ENCODE data around the gene ACO2. TPM values are rescaled to one million over a fixed set of nuclear protein-coding genes. Genes with fewer than 3 reads are reported as not detected.

ACO2 gene
- total and polyA plus RNA-seq, 10 of the 15 experiments (the other 5 are each of a cell fraction or from before 2014, with no cell fraction given): 21.4 to 214 (median 88.5) TPM

DNA sequence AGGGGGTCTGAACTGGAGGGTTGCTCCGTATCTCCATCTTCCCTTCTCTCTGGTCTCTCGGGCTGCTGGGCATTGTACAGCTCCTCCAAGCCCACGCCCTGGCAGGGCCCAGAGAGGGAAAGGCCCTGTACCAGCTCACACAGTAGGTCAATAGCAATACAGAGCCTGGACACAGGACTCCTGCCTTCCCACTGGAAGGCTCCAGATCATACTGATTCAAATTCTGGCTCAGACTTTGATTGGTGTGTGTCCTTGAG, 98.5 kb downstream of the ACO2 start (continued):
- TF ChIP-seq, protein P1, sequence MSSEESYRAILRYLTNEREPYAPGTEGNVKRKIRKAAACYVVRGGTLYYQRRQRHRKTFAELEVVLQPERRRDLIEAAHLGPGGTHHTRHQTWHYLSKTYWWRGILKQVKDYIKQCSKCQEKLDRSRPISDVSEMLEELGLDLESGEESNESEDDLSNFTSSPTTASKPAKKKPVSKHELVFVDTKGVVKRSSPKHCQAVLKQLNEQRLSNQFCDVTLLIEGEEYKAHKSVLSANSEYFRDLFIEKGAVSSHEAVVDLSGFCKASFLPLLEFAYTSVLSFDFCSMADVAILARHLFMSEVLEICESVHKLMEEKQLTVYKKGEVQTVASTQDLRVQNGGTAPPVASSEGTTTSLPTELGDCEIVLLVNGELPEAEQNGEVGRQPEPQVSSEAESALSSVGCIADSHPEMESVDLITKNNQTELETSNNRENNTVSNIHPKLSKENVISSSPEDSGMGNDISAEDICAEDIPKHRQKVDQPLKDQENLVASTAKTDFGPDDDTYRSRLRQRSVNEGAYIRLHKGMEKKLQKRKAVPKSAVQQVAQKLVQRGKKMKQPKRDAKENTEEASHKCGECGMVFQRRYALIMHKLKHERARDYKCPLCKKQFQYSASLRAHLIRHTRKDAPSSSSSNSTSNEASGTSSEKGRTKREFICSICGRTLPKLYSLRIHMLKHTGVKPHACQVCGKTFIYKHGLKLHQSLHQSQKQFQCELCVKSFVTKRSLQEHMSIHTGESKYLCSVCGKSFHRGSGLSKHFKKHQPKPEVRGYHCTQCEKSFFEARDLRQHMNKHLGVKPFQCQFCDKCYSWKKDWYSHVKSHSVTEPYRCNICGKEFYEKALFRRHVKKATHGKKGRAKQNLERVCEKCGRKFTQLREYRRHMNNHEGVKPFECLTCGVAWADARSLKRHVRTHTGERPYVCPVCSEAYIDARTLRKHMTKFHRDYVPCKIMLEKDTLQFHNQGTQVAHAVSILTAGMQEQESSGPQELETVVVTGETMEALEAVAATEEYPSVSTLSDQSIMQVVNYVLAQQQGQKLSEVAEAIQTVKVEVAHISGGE (CRISPR knock-in tag; IDR thresholded peaks at IDR 0.05): no peak

DNA sequence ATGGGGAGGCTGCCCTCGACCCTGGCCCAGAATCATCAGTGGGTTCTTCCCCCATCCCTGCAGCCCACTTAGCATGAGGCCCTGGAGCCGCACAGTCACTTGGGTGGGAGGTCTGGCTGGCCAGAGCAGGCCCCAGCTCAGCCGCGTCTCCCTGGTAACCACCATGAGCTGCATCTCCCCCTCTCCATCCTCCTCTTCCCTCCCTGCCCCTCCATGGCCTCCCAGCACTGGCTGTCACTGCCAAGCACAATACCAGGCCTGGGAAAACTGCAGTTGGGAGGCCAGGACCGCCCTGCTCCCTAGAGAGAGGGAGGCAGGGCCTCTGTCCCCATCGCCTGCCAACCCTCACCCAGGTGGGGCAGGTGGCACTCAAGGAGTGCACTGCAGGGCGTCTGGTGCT, 99.9 kb downstream of the ACO2 start:
- intact Hi-C loops (cut with micrococcal nuclease; ENCODE audit: unreplicated experiment): no loop called here
- no peak for ATAC-seq
- ChIA-PET POLR2A (interaction anchor here (0.5 kb wide), 1 partner anchor 393 kb away, joined by 4 read pairs; no protein-coding TSS in a partner anchor), RAD21 (ENCODE audit: unreplicated experiment) (interaction anchor here (1.0 kb wide), 1 partner anchor 28 kb away, joined by 3 read pairs; no protein-coding TSS in a partner anchor), SMC1A (ENCODE audit: uncharacterized antibody, unreplicated experiment) (no interaction called here), CTCF (no interaction called here)
- no peaks in the 10 kb centered on the region for H3K79me2 ChIP-seq (ENCODE audit: control insufficient read depth, insufficient read depth, low read length)
- H2AFZ ChIP-seq (ENCODE audit: control insufficient read depth, low read depth, low read length): no peak overlapping the region
- no peaks in the 10 kb centered on the region for H3K36me3 ChIP-seq (ENCODE audit: control insufficient read depth in 2 of 2, insufficient read depth in 2 of 2, low read length in 1 of 2)
- no peak overlapping the region for H3K4me3 ChIP-seq
- H3K27me3 ChIP-seq (replicated peaks in 1 of 2; ENCODE audit: control insufficient read depth in 2 of 2, insufficient read depth in 2 of 2, low read length in 1 of 2): no peaks in the 10 kb centered on the region
- no peak overlapping the region for H3K27ac ChIP-seq (ENCODE audit: control insufficient read depth, insufficient read depth)
- in situ Hi-C loops (cut with MboI): no loop called here
- H3K4me2 ChIP-seq (ENCODE audit: control insufficient read depth, insufficient read depth): no peak overlapping the region
- no TSS peak for BruUV-seq (replicated peaks)
- WGBS (ENCODE audit: insufficient coverage, insufficient replicate concordance, low lambda C conversion rate, missing lambda C conversion rate): 44% methylated on average over 7 of the region's 7 CpGs
- H3K9me3 ChIP-seq (replicated peaks; ENCODE audit: control insufficient read depth, insufficient read depth, low read length): no peaks in the 10 kb centered on the region
- H3K4me1 ChIP-seq (ENCODE audit: control insufficient read depth, insufficient read depth, low read length): no peaks in the 10 kb centered on the region
- no peak for DNase-seq (ENCODE audit: low read depth, low spot score)
- H3K9ac ChIP-seq (ENCODE audit: control insufficient read depth, insufficient read depth, low read length): no peak overlapping the region
- H4K20me1 ChIP-seq (ENCODE audit: control insufficient read depth, insufficient read depth): no peaks in the 10 kb centered on the region
- no peak for FAIRE-seq
- TF ChIP-seq IKZF1 (conservative IDR thresholded peaks at IDR 0.05) (no peak), BHLHE40 (IDR thresholded peaks at IDR 0.05; ENCODE audit: borderline replicate concordance in 1 of 2, low read depth in 2 of 2, low read length in 1 of 2) (no peak), ZNF274 (IDR thresholded peaks at IDR 0.05; ENCODE audit: insufficient read depth, insufficient read length) (no peak), TCF7 (IDR thresholded peaks at IDR 0.05; ENCODE audit: borderline replicate concordance) (no peak), NFIC (IDR thresholded peaks at IDR 0.05; ENCODE audit: low read depth, low read length) (no peak), SRF (IDR thresholded peaks at IDR 0.05; ENCODE audit: low read depth in 2 of 2, low read length in 2 of 2) (no peak), EP300 (IDR thresholded peaks at IDR 0.05; ENCODE audit: borderline replicate concordance in 1 of 2, control insufficient read depth in 1 of 2, low read depth in 2 of 2, low read length in 2 of 2) (no peak), SIN3A (IDR thresholded peaks at IDR 0.05; ENCODE audit: low read depth, low read length) (no peak), YBX1 (IDR thresholded peaks at IDR 0.05) (no peak), ZNF622 (IDR thresholded peaks at IDR 0.05) (no peak), KAT2A (conservative IDR thresholded peaks at IDR 0.05; ENCODE audit: control insufficient read depth, low read depth, low read length) (no peak), CEBPB (IDR thresholded peaks at IDR 0.05; ENCODE audit: borderline replicate concordance in 1 of 2, low read depth in 2 of 2, low read length in 2 of 2) (no peak), HDAC6 (IDR thresholded peaks at IDR 0.05; ENCODE audit: unreplicated experiment) (no peak), GABPA (IDR thresholded peaks at IDR 0.05; ENCODE audit: low read depth) (no peak)
- TF ChIP-seq, protein P2, sequence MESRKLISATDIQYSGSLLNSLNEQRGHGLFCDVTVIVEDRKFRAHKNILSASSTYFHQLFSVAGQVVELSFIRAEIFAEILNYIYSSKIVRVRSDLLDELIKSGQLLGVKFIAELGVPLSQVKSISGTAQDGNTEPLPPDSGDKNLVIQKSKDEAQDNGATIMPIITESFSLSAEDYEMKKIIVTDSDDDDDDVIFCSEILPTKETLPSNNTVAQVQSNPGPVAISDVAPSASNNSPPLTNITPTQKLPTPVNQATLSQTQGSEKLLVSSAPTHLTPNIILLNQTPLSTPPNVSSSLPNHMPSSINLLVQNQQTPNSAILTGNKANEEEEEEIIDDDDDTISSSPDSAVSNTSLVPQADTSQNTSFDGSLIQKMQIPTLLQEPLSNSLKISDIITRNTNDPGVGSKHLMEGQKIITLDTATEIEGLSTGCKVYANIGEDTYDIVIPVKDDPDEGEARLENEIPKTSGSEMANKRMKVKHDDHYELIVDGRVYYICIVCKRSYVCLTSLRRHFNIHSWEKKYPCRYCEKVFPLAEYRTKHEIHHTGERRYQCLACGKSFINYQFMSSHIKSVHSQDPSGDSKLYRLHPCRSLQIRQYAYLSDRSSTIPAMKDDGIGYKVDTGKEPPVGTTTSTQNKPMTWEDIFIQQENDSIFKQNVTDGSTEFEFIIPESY (IDR thresholded peaks at IDR 0.05): no peak

Measured in GM12878 (cell line).